Caco-2 (cell line): ENCODE measurements around the gene TASOR2. TPM values are rescaled to one million over a fixed set of nuclear protein-coding genes. Genes with fewer than 3 reads are reported as not detected.
A peak's percentile ranks its signal among the peaks of the same experiment; 100 is the strongest.

ENCODE experiments used
- BruUV-seq: library from RNA; stranded (reverse); fragments of 400-500 nt; replicated peaks from 2 replicates; lab custom pipeline; 2021; lab: Mats Ljungman, UMichigan
- CTCF ChIA-PET: fragments of 300-600 bp; sonication (Branson Sonifier 250); formaldehyde crosslinking; loops from one replicate; lab custom pipeline; 2022; ENCODE audit warnings: antibody characterized with exemption; lab: Charles Lee
- POLR2A ChIA-PET: fragments of 300-600 bp; sonication (Branson Sonifier 250); formaldehyde crosslinking; loops from one replicate; lab custom pipeline; 2022; ENCODE audit warnings: antibody characterized with exemption; lab: Charles Lee
- DNase-seq, 2 experiments: peaks; one replicate each; pipeline versions ENCODE4 v3.0.0 to v3.0.0-alpha.2; 2020 to 2022
- H3K27me3 ChIP-seq: replicated peaks from 2 replicates; pipeline ENCODE4 v1.6.0; 2011; ENCODE audit warnings: low read length; ENCODE audit not compliant: control insufficient read depth, insufficient read depth
- H3K36me3 ChIP-seq: 2 replicates; pipeline ENCODE4 v1.5.1; 2011; ENCODE audit warnings: low read length; ENCODE audit not compliant: control insufficient read depth, insufficient read depth
- H3K4me1 ChIP-seq: fragments of 250-450 bp; sonication (Bioruptor Pico); 2 replicates; pipeline ENCODE4 v1.5.1; 2020; ENCODE audit warnings: mild to moderate bottlenecking
- H3K4me3 ChIP-seq: 2 replicates; pipeline ENCODE4 v1.5.1; 2011; ENCODE audit warnings: low read depth, mild to moderate bottlenecking, control low read depth, low read length
- H3K9me3 ChIP-seq: fragments of 250-450 bp; sonication (Bioruptor Pico); 2 replicates; pipeline ENCODE4 v1.5.1; 2020; ENCODE audit warnings: mild to moderate bottlenecking, moderate library complexity
- H3K27ac Mint-ChIP-seq: one replicate; pipeline ENCODE4 v1.8.0; 2022; ENCODE audit warnings: mixed read lengths; ENCODE audit not compliant: unreplicated experiment
- H3K27me3 Mint-ChIP-seq: one replicate; pipeline ENCODE4 v1.8.0; 2022; ENCODE audit warnings: mixed read lengths; ENCODE audit not compliant: insufficient read depth, unreplicated experiment
- H3K36me3 Mint-ChIP-seq: one replicate; pipeline ENCODE4 v1.8.0; 2022; ENCODE audit warnings: mild to moderate bottlenecking, mixed read lengths; ENCODE audit not compliant: insufficient read depth, unreplicated experiment
- H3K4me1 Mint-ChIP-seq: one replicate; pipeline ENCODE4 v1.8.0; 2022; ENCODE audit warnings: low read depth, mixed read lengths; ENCODE audit not compliant: unreplicated experiment
- H3K4me3 Mint-ChIP-seq: one replicate; pipeline ENCODE4 v1.8.0; 2022; ENCODE audit warnings: mild to moderate bottlenecking, moderate library complexity, mixed read lengths; ENCODE audit not compliant: unreplicated experiment
- H3K9me3 Mint-ChIP-seq: one replicate; pipeline ENCODE4 v1.8.0; 2022; ENCODE audit warnings: mixed read lengths; ENCODE audit not compliant: unreplicated experiment
- intact Hi-C: fragments of 100-400 bp; cut with micrococcal nuclease; formaldehyde crosslinking; loops from one replicate; pipeline ENCODE4 v1.10.0; 2022; ENCODE audit not compliant: unreplicated experiment
- total RNA-seq: library from RNA; stranded (reverse); gene quantifications from 2 replicates; pipeline ENCODE4 v1.2.3, GENCODE V29; 2022
- TF ChIP-seq, protein P1 (sequence below), 2 experiments: fragments of 200-600 bp in 1 of 2; IDR thresholded peaks; 1 replicate in 1 of 2; 2 replicates in 1 of 2; pipeline versions ENCODE4 v1.5.1 to v1.8.0; 2011 to 2022; ENCODE audit warnings: antibody characterized with exemption in 1 of 2, control low read depth in 1 of 2, inconsistent platforms in 1 of 2, low read depth in 1 of 2, low read length in 1 of 2, mild to moderate bottlenecking in 1 of 2, moderate library complexity in 1 of 2; ENCODE audit not compliant: insufficient read depth in 1 of 2, severe bottlenecking in 1 of 2, unreplicated experiment in 1 of 2

The TASOR2 gene
- total RNA-seq, 1 experiment from 2014 or later = 102 TPM

DNA sequence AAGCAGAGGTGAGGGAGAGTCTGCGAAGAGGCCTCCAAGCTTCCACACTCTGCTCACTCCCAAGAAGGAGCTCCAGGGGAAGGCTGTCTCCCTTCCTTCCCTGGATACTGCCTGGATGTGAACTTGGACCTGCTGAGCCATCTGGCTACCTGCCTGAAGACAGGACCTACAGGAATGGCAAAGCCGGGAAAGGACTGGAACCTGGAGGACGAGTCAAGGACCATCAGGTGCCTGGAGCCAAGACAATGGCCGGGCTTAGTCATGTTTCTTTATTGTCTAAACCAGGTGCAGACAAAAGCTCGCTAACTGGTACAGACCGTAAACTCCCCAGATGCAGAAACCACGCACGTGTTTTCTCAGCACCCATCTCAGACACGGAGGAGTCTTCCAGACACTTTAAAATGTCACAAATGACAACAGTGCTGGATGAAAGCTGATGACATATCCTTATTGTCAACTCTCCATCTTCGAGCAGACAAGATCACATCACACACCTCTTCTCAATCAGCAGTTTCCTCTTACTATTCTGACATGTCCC, 30.4 kb upstream of the TASOR2 start:
- TF ChIP-seq, protein P1, sequence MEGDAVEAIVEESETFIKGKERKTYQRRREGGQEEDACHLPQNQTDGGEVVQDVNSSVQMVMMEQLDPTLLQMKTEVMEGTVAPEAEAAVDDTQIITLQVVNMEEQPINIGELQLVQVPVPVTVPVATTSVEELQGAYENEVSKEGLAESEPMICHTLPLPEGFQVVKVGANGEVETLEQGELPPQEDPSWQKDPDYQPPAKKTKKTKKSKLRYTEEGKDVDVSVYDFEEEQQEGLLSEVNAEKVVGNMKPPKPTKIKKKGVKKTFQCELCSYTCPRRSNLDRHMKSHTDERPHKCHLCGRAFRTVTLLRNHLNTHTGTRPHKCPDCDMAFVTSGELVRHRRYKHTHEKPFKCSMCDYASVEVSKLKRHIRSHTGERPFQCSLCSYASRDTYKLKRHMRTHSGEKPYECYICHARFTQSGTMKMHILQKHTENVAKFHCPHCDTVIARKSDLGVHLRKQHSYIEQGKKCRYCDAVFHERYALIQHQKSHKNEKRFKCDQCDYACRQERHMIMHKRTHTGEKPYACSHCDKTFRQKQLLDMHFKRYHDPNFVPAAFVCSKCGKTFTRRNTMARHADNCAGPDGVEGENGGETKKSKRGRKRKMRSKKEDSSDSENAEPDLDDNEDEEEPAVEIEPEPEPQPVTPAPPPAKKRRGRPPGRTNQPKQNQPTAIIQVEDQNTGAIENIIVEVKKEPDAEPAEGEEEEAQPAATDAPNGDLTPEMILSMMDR (IDR thresholded peaks at IDR 0.05; ENCODE audit: insufficient read depth in 1 of 2, low read depth in 1 of 2, low read length in 1 of 2, severe bottlenecking in 1 of 2, unreplicated experiment in 1 of 2) = no peak
- POLR2A ChIA-PET = no interaction called here

GRCh38 chr10:5655121-5655520, 29.5 kb upstream of the TASOR2 start:
- ChIA-PET POLR2A (interaction anchor here (0.7 kb wide), 1 partner anchor 166 kb away, joined by 3 read pairs; no protein-coding TSS in a partner anchor), CTCF (no interaction called here)
- BruUV-seq = no TSS peak
- Histone ChIP-seq H3K27me3 (no peaks in the 10 kb centered on the region), H3K9me3 (no peaks in the 10 kb centered on the region), H3K36me3 (peaks cover 3% of the 10 kb centered on the region), H3K4me1 (peaks cover 10% of the 10 kb centered on the region), H3K4me3 (no peak overlapping the region)
- intact Hi-C loops = no loop called here
- H3K4me3 Mint-ChIP-seq = no peak overlapping the region
- peaks cover 9% of the 10 kb centered on the region for H3K36me3 Mint-ChIP-seq
- TF ChIP-seq, protein P1 (IDR thresholded peaks at IDR 0.05; ENCODE audit: insufficient read depth in 1 of 2, low read depth in 1 of 2, low read length in 1 of 2, severe bottlenecking in 1 of 2, unreplicated experiment in 1 of 2) = no peak
- H3K9me3 Mint-ChIP-seq = no peaks in the 10 kb centered on the region
- no peaks in the 10 kb centered on the region for H3K27me3 Mint-ChIP-seq
- peaks cover 11% of the 10 kb centered on the region for H3K4me1 Mint-ChIP-seq
- H3K27ac Mint-ChIP-seq = no peak overlapping the region
- no peak for DNase-seq

More for the DNA sequence above, 30.4 kb upstream of the TASOR2 start:
- no peaks in the 10 kb centered on the region for H3K9me3 Mint-ChIP-seq
- Histone ChIP-seq H3K27me3 (no peaks in the 10 kb centered on the region), H3K4me1 (peaks cover 2% of the 10 kb centered on the region; the same call in 1 of the 2 replicates), H3K4me3 (no peak overlapping the region), H3K36me3 (peaks cover 3% of the 10 kb centered on the region), H3K9me3 (no peaks in the 10 kb centered on the region)
- no peak overlapping the region for H3K4me3 Mint-ChIP-seq
- intact Hi-C loops = no loop called here
- no peak overlapping the region for H3K27ac Mint-ChIP-seq
- no TSS peak for BruUV-seq
- H3K36me3 Mint-ChIP-seq = peaks cover 17% of the 10 kb centered on the region
- CTCF ChIA-PET = no interaction called here
- peaks cover 2% of the 10 kb centered on the region for H3K4me1 Mint-ChIP-seq
- DNase-seq = peak in 1 of 2 experiments; percentile 20
- no peaks in the 10 kb centered on the region for H3K27me3 Mint-ChIP-seq

DNA sequence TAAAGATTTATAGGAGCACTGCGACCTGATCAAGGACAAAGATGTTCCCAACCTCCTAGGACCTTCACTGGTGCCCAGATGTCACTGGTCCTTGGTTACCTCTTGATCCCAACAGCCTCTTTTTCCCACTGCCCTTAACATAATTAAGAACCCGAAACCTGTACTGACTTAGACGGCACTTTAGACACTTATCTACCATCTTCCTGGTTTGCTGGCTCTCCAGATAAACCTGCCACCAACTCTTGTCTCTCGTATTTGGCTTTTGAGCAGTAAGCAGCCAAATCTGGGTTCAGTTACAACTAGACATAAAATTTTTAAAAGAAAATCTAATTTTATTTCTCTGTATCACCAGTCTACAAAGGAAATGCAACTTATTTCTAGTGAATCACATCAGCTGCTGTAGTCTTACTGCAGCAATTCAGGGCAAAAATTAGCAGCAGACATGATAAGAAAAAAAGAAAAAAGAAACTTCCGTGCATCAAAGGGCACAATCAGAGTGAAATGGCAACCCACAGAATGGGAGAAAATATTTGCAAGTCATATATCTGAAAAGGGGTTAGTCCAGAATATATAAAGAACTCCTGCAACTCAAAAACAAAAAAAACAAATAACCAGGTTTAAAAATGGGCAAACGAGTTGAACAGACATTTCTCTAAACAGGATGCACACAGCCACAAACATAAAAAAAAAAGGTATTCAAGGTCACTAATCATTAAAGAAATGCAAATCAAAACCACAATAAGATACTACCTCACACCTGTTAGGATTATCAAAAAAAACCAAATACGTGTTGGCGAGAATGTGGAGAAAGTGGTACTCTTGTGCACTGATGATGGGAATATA, 27.7 kb upstream of the TASOR2 start:
- CTCF ChIA-PET = no interaction called here
- Histone ChIP-seq H3K4me1 (peaks cover 16% of the 10 kb centered on the region), H3K27me3 (no peaks in the 10 kb centered on the region), H3K36me3 (peaks cover 3% of the 10 kb centered on the region), H3K9me3 (no peaks in the 10 kb centered on the region), H3K4me3 (no peak overlapping the region)
- intact Hi-C loops = no loop called here
- BruUV-seq = no TSS peak
- POLR2A ChIA-PET = no interaction called here
- H3K27me3 Mint-ChIP-seq = no peaks in the 10 kb centered on the region
- peaks cover 19% of the 10 kb centered on the region for H3K4me1 Mint-ChIP-seq
- peak in 1 of 2 experiments; percentile 2 for DNase-seq
- no peak overlapping the region for H3K4me3 Mint-ChIP-seq
- peaks cover 5% of the 10 kb centered on the region for H3K36me3 Mint-ChIP-seq
- TF ChIP-seq, protein P1 (IDR thresholded peaks at IDR 0.05; ENCODE audit: insufficient read depth in 1 of 2, low read depth in 1 of 2, low read length in 1 of 2, severe bottlenecking in 1 of 2, unreplicated experiment in 1 of 2) = no peak
- H3K9me3 Mint-ChIP-seq = no peaks in the 10 kb centered on the region
- no peak overlapping the region for H3K27ac Mint-ChIP-seq
